Endothelial cell of umbilical vein (primary cell): Measurements from ENCODE around the gene DRP2. TPM values are rescaled to one million over a fixed set of nuclear protein-coding genes. Genes with fewer than 3 reads are reported as not detected.
"Not testable (repeated sequence)": the region's sequence is repeated elsewhere in the genome, so short reads cannot be mapped to it uniquely, and the experiment has no call there.

ENCODE experiments used
- BruUV-seq: library from RNA; stranded (reverse); fragments of 400-500 nt; replicated peaks from 2 replicates; lab custom pipeline; 2021; lab: Mats Ljungman, UMichigan
- CTCF ChIA-PET: fragments of 300-600, 350-600 bp; sonication (Branson Sonifier 250); formaldehyde crosslinking; loops from one replicate; lab custom pipeline; 2021; ENCODE audit warnings: antibody characterized with exemption, inconsistent platforms; lab: Charles Lee
- POLR2A ChIA-PET: fragments of 300-600, 350-600 bp; sonication (Branson Sonifier 250); formaldehyde crosslinking; loops from one replicate; lab custom pipeline; 2021; ENCODE audit warnings: antibody characterized with exemption, inconsistent platforms; lab: Charles Lee
- DNase-seq: peaks from one replicate; pipeline ENCODE4 v3.0.0-alpha.2; 2011; ENCODE audit warnings: low read depth, low spot score
- FAIRE-seq: peaks from 2 replicates; lab custom pipeline; 2011; peaks lifted over from hg19 to GRCh38; lab: Jason Lieb, UNC
- H2AFZ ChIP-seq: 2 replicates; pipeline ENCODE4 v1.6.0; 2012; ENCODE audit warnings: low read depth, low read length, control low read depth, inconsistent platforms
- H3K27ac ChIP-seq: 2 replicates; pipeline ENCODE4 v1.5.1; 2011; ENCODE audit warnings: low read depth, mild to moderate bottlenecking, control low read depth, low read length, moderate library complexity; ENCODE audit not compliant: insufficient read depth
- H3K27me3 ChIP-seq, 2 experiments: 2 replicates each; pipeline versions ENCODE4 v1.6.0 to v1.6.1; 2011; ENCODE audit warnings: low read length in 2 of 2, mixed read lengths in 1 of 2; ENCODE audit not compliant: control insufficient read depth in 2 of 2, insufficient read depth in 2 of 2
- H3K36me3 ChIP-seq, 2 experiments: 2 replicates in 1 of 2; 3 replicates in 1 of 2; pipeline ENCODE4 v1.5.1; 2011; ENCODE audit warnings: low read length in 2 of 2, mild to moderate bottlenecking in 1 of 2, moderate library complexity in 1 of 2; ENCODE audit not compliant: control insufficient read depth in 2 of 2, insufficient read depth in 2 of 2; ENCODE audit errors: extremely low read depth in 1 of 2
- H3K4me1 ChIP-seq: 3 replicates; pipeline ENCODE4 v1.5.1; 2011; ENCODE audit warnings: mild to moderate bottlenecking, low read length; ENCODE audit not compliant: control insufficient read depth, insufficient read depth; ENCODE audit errors: extremely low read depth
- H3K4me2 ChIP-seq: 2 replicates; pipeline ENCODE4 v1.6.1; 2011; ENCODE audit warnings: low read length, control low read depth, mixed read lengths; ENCODE audit not compliant: insufficient read depth
- H3K4me3 ChIP-seq, 3 experiments: fragments of 200-600 bp in 1 of 3; sonication (generic), shearing (Covaris generic) in 1 of 3; replicated peaks in 1 of 3; 2 replicates each; pipeline ENCODE4 v1.5.1; 2011 to 2016; ENCODE audit warnings: control low read depth in 3 of 3, low read length in 3 of 3, mild to moderate bottlenecking in 2 of 3, inconsistent platforms in 1 of 3, low read depth in 1 of 3, moderate library complexity in 1 of 3; ENCODE audit not compliant: insufficient read depth in 1 of 3
- H3K79me2 ChIP-seq: 2 replicates; pipeline ENCODE4 v1.6.0; 2012; ENCODE audit warnings: low read length, inconsistent platforms; ENCODE audit not compliant: control insufficient read depth, insufficient read depth
- H3K9ac ChIP-seq: replicated peaks from 2 replicates; pipeline ENCODE3; 2011; ENCODE audit warnings: low read length, control low read depth; ENCODE audit not compliant: insufficient read depth; ENCODE audit errors: extremely low read depth
- H3K9me1 ChIP-seq: replicated peaks from 3 replicates; pipeline ENCODE4 v1.6.0; 2011; ENCODE audit warnings: mild to moderate bottlenecking, low read length; ENCODE audit not compliant: control insufficient read depth, insufficient read depth; ENCODE audit errors: extremely low read depth
- H3K9me3 ChIP-seq: replicated peaks from 2 replicates; pipeline ENCODE4 v1.5.1; 2012; ENCODE audit warnings: low read length, inconsistent platforms; ENCODE audit not compliant: control insufficient read depth, insufficient read depth
- H4K20me1 ChIP-seq: replicated peaks from 2 replicates; pipeline ENCODE3; 2011; ENCODE audit warnings: mild to moderate bottlenecking, low read length; ENCODE audit not compliant: control insufficient read depth, insufficient read depth; ENCODE audit errors: extremely low read depth
- FOS ChIP-seq: IDR thresholded peaks from 2 replicates; pipeline ENCODE4 v1.6.1; 2011; ENCODE audit warnings: mild to moderate bottlenecking, low read length, moderate library complexity, borderline replicate concordance; ENCODE audit not compliant: insufficient read depth
- GATA2 ChIP-seq: IDR thresholded peaks from 2 replicates; pipeline ENCODE4 v1.7.0; 2011; ENCODE audit warnings: low read depth, mild to moderate bottlenecking, moderate library complexity, mixed read lengths, low read length; ENCODE audit not compliant: insufficient read length, insufficient read depth
- dilution Hi-C: fragments of 300-500 bp; cut with MboI; formaldehyde crosslinking; loops from one replicate; pipeline ENCODE4 v1.15.0; 2019; ENCODE audit warnings: low sequenced_read_pairs; ENCODE audit not compliant: extremely low pct_ligation_motif_present
- intact Hi-C: fragments of 100-400 bp; cut with micrococcal nuclease; formaldehyde crosslinking; loops from one replicate; pipeline ENCODE4 v1.10.0; 2022
- polyA plus RNA-seq, 4 experiments: library from polyadenylated mRNA; depleted of rRNA in 3 of 4; stranded (reverse) in 3 of 4; unstranded in 1 of 4; fragments of >200 nt; gene quantifications; 2 replicates each; pipeline versions ENCODE4 v1.2.1 to v1.2.3, GENCODE V29; 2011 to 2012; ENCODE audit warnings: missing spikeins in 1 of 4
- total RNA-seq: library from RNA; stranded (reverse); gene quantifications from 2 replicates; pipeline ENCODE4 v1.2.3, GENCODE V29; 2021
- TF ChIP-seq, protein P1 (sequence below), 2 donors: IDR thresholded peaks; 1 replicate in 1 of 2; 2 replicates in 1 of 2; pipeline ENCODE4 v1.5.1; 2011; ENCODE audit warnings: low read length in 2 of 2, mild to moderate bottlenecking in 2 of 2, moderate library complexity in 2 of 2, control low read depth in 1 of 2, inconsistent platforms in 1 of 2, low read depth in 1 of 2; ENCODE audit not compliant: insufficient read depth in 1 of 2; ENCODE audit errors: extremely low read depth in 1 of 2
- TF ChIP-seq, protein P2 (sequence below): IDR thresholded peaks from 2 replicates; pipeline ENCODE4 v1.6.1; 2011; ENCODE audit not compliant: insufficient read depth, insufficient read length

The DRP2 gene
- total and polyA plus RNA-seq, 2 donors (not counting 3 experiments of a cell fraction or from before 2014, with no cell fraction given): 0.17 to 0.31 TPM

DNA sequence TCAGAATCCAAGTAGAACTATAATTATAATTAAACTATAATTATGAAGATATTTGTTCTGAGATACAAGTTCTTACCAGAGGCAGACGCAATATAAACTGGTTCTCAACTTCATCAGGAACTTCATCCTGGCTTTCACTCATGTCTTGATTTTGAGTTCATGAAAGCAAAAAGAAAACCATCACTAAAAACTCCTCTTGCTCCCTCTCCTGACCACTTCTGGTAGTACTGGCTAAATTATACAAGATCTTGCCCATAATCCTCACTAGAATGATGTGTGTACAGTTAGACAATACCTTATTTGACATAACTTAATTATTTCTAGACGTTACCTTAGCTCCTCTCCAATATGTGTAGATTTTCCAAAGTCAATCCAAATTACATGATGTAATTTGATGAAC, 67.8 kb downstream of the DRP2 start:
- dilution Hi-C loops: no loop called here
- no peaks in the 10 kb centered on the region for H3K9me3 ChIP-seq
- H3K36me3 ChIP-seq: no peaks in the 10 kb centered on the region
- H3K79me2 ChIP-seq: no peaks in the 10 kb centered on the region
- ChIA-PET POLR2A (no interaction called here), CTCF (interaction anchor here (1.3 kb wide), 1 partner anchor 25 kb away, joined by 4 read pairs; no protein-coding TSS in a partner anchor)
- H3K4me2 ChIP-seq: no peak overlapping the region
- no peaks in the 10 kb centered on the region for H3K9me1 ChIP-seq
- intact Hi-C loops: loop anchor here (1.0 to 10.0 kb wide), 2 partner anchors 27 to 233 kb away; partner anchors contain the start of gene TRMT2B
- H4K20me1 ChIP-seq: no peaks in the 10 kb centered on the region
- H3K4me1 ChIP-seq: no peaks in the 10 kb centered on the region
- TF ChIP-seq, protein P1, sequence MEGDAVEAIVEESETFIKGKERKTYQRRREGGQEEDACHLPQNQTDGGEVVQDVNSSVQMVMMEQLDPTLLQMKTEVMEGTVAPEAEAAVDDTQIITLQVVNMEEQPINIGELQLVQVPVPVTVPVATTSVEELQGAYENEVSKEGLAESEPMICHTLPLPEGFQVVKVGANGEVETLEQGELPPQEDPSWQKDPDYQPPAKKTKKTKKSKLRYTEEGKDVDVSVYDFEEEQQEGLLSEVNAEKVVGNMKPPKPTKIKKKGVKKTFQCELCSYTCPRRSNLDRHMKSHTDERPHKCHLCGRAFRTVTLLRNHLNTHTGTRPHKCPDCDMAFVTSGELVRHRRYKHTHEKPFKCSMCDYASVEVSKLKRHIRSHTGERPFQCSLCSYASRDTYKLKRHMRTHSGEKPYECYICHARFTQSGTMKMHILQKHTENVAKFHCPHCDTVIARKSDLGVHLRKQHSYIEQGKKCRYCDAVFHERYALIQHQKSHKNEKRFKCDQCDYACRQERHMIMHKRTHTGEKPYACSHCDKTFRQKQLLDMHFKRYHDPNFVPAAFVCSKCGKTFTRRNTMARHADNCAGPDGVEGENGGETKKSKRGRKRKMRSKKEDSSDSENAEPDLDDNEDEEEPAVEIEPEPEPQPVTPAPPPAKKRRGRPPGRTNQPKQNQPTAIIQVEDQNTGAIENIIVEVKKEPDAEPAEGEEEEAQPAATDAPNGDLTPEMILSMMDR (IDR thresholded peaks at IDR 0.05; ENCODE audit: extremely low read depth in 1 of 2, insufficient read depth in 1 of 2, low read depth in 1 of 2, low read length in 2 of 2): peak; percentile 29 to 33
- TF ChIP-seq FOS: no peak
- H2AFZ ChIP-seq: no peak overlapping the region
- peak; percentile 65 for DNase-seq
- no peaks in the 10 kb centered on the region for H3K27me3 ChIP-seq
- no peak overlapping the region for H3K9ac ChIP-seq
- FAIRE-seq: peak; percentile 82
- BruUV-seq: no TSS peak
- no peak overlapping the region for H3K4me3 ChIP-seq
- no peak overlapping the region for H3K27ac ChIP-seq

DNA sequence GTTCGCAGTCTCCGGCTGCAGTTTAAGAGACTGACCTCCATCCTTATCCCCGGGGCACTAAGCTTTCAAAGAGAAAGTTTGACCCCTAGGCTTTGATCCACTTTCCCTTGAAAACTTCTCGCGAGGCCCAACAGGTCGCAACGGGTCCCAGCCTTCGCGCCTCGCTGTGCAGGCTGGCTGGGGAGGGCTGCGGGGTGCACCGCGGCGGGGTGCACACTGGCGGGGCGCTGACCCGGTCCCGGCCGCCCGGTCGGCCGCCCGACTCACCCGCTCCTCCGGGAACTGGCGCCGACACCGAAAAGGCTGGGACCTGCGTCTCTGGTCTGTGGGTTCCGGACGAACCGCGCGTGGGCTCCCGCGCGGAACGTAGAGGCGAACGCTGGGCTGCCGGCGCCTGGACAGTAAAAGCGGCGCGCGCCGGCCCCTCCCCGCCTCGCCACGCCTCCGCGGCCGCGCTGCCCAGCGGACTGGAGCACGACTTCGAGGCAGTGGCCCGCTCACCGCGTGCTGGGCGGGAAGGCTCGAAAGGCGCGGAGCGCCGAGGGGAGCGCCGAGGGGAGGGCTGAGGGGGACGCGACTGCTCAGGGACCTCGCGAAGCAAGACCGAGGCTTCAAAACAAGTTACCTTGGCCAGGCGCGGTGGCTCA, 71.5 kb downstream of the DRP2 start, which contains the start of gene TAF7L:
TAF7L (minus strand) TSS at position 378 of the 647 bp plus-strand sequence. CDS start 3,791 bp downstream, outside the sequence.
- Histone ChIP-seq H3K27ac (no peak within 1 kb of the TSS), H3K36me3 (no peaks in the 10 kb centered on the region), H3K9ac (no peak within 1 kb of the TSS), H2AFZ (peak within 1 kb of the TSS; percentile 66), H3K27me3 (no peaks in the 10 kb centered on the region), H3K9me1 (no peaks in the 10 kb centered on the region), H3K4me1 (no peaks in the 10 kb centered on the region), H3K79me2 (no peaks in the 10 kb centered on the region), H3K4me3 (peak within 1 kb of the TSS in 1 of 3 experiments; percentile 27), H3K9me3 (no peaks in the 10 kb centered on the region), H4K20me1 (no peaks in the 10 kb centered on the region), H3K4me2 (peak within 1 kb of the TSS; percentile 24)
- intact Hi-C loops (no loop called here), dilution Hi-C loops (no loop called here)
- TF ChIP-seq, protein P2, sequence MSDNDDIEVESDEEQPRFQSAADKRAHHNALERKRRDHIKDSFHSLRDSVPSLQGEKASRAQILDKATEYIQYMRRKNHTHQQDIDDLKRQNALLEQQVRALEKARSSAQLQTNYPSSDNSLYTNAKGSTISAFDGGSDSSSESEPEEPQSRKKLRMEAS: peak; percentile 55
- no peak for TF ChIP-seq GATA2
- DNase-seq (peak; percentile 1), FAIRE-seq (no peak)
- no TSS peak for BruUV-seq
- CTCF ChIA-PET: no interaction called here
- POLR2A ChIA-PET: no interaction called here

DNA sequence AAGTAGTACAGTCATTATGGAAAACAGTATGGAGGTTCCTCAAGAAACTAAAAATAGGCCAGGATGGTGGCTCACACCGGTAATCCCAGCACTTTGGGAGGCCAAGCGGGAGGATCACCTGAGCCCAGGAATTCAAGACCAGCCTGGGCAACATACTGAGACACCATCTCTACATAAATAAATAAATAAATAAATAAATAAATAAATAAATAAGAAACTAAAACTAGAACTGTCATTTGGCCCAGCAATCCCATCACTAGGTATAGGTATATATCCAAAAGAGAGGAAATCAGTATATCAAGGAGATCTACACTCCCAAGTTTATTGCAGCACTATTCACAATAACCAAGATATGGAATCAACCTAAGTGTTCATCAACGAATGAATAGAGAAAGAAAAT, 76.0 kb downstream of the DRP2 start:
- H3K4me1 ChIP-seq, intact Hi-C loops, H3K27ac ChIP-seq, H3K9me1 ChIP-seq, H3K4me2 ChIP-seq, H3K36me3 ChIP-seq, H3K9me3 ChIP-seq, H2AFZ ChIP-seq, DNase-seq, BruUV-seq, FAIRE-seq, H3K79me2 ChIP-seq, H4K20me1 ChIP-seq, H3K27me3 ChIP-seq, H3K9ac ChIP-seq, dilution Hi-C loops, CTCF ChIA-PET, POLR2A ChIA-PET, H3K4me3 ChIP-seq: not testable (repeated sequence)
